AML-193 (cell line): ENCODE measurements around the gene CEP78.
"Not testable (repeated sequence)": the region's sequence is repeated elsewhere in the genome, so short reads cannot be mapped to it uniquely, and the experiment has no call there.

Experiments used
- DNase-seq, 2 experiments: peaks; one replicate each; lab custom pipeline; 2025; lab: John Stamatoyannopoulos, UW

CEP78 gene

DNA sequence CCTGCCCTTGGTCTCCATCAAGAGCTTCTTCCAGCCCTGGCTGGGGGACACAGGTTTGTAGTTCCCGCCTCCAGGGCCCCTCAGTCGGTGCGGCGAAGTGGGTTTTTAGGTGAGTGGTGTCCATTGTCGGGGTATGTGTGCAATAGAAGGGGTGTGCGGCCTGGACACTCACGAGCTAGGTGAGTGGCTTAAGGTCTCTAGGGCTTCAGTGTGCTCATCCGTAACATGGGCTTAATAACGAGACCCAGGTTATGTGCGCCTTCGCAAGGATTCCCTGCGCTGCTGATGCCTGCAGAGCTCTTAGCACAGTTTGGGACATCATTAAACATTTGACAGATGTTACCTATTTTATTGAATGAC, 656 bp downstream of the CEP78 start:
- DNase-seq, result no peak

DNA sequence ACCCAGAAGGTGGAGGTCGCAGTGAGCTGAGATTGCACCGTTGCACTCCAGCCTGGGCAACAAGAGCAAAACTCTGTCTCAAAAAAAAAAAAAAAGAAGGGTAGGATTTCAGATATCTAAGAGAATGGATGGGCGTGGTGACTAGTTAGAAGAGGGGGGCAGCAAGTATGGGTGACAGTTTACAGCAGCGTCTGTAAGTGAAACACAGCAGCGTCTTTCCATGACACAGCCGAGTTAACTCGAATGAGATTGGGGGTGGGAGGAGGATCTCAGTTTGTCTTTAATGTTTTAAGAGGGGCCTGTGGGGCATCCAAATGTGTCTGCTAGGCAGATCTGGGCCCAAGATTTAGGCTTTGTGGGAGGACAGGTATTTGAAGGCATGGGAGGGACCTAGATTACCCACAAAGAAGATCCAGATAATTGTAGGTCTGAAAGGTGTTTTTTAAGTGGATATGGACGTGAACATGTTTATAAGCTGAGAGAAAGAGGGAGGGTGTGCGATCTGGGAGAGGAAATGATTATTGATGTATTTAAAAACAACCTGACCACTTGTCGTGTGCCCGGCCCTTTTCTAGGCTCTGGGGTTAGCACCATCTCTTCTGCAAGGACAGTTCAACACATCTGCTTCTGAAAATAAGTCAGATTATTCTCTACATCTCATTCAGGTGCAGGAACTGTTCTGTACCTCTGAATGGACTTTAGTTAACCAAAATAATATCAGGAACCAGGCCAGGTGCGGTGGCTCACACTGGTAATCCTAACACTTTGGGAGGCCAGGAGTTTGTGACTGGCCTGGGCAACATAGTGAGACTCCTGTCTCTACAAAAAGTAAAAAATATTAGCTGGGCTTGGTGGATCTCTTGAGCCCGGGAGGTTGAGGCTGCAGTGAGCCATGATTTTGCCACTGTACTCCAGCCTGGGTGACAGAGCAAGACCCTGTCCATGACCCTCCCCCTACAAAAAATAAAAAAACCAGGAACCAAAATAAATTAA, 2.5 kb downstream of the CEP78 start:
- no peak for DNase-seq

DNA sequence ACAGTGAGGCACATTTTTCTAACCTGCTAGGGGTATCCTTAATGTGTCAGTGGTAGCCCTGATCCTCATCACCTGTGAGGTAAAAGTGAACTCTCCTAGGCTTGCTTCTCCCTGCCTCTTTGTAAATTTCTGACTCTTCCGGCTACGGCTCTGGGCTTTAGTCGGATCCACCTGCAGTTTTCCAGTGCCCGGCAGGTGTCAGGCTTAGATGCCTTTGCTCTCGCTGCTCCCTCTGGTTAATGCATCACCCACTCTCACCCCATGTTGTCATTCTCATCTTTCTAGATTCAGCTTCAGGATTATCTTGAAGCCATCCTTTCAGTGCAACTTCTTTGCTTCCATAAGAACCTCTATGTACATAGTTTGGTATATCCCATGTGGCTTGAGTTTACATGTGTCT, 3.6 kb downstream of the CEP78 start:
- no peak for DNase-seq

- no peak for DNase-seq
Measured at GRCh38 chr9:78242041-78242440, 6.2 kb downstream of the CEP78 start.

DNA sequence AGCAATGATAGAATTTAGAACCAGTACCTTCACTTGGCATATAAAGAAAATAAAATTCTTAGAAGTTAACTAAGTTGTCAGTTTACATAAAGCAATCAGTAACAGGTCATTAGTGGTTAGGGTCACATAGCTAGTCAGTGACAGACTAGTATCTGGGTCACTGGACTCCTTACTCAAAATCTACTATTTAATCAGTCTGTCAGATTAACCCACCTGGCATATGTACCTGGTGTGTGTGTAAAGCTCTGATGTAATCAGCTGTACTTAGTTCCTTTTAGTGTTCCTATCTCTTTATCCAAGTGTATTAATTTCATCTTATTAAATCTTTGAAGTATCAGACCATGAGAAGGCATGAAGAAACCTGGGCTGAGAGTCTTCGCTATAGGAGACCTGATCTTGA, 7.3 kb downstream of the CEP78 start:
- DNase-seq, result no peak

- DNase-seq, result no peak
Measured at GRCh38 chr9:78245401-78245800, 9.5 kb downstream of the CEP78 start.

DNA sequence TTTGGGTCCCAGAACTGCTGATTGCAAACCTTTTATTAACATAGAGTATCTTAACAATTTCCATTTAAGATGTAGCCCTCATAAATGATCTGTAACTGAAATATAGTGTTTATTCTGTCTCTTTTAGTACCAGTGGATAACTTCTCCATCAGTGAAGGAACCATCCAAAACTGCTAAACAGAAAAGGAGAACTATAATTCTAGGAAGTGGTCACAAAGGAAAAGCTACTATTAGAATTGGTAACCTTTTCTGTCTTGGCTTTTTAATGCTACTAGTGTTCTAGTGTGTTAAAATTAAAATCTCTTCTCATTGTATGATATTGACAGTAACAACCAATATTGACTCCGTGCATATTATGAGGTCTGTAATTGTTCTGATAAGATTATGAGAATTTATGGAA, 12.8 kb downstream of the CEP78 start:
- DNase-seq, result peak; percentile 37 to 44

- DNase-seq, result no peak
Measured at GRCh38 chr9:78249542-78249941, 13.7 kb downstream of the CEP78 start.

DNA sequence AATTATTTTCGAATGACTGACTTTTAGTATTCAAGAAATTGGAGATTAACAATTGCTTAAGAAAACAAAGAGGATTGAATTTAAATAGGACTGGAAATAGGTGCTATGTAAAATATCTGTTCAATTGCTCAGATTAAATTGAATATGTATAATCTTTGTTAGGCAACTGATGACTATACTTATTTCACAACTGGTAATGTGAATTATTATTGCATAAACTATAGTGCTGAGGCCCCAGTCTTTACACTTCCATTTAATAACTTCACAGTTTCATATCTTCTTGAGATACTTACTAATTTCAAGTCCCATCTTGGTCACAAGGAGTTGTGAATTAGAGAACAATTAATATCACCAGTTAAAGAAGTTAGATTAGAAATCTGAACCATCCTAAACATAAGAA, 16.7 kb downstream of the CEP78 start:
- DNase-seq, result peak; percentile 21 to 22

GRCh38 chr9:78253285-78253684, 17.4 kb downstream of the CEP78 start:
- no peak for DNase-seq

DNA sequence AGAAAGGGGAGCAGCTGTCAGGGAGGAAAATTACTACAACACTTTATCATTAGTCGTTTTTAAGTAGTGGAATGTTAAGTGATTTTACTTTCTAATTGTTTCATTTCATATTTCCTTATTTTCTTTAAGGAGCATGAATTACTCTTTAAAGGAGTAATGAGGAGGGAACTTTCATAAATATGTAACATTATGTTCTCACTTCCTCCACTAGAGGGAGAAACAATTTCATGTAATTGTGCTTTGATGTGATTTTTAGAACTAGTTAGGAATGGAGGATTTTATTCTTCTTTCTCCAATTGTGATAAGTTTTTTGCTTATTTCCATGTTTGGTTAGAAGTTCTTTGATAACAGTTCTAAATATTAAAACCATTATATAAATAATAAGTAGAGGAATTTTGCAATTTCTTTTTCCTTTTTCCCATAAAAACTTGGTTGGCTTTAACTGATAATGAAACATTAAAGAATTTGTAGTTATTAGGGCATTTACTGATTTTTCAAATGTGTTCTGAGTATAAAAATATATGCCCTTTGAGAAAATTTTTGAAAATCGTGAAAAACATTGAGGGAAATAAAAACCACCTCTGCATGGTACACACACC, 25.6 kb downstream of the CEP78 start:
- peak; percentile 31 to 36 for DNase-seq

DNA sequence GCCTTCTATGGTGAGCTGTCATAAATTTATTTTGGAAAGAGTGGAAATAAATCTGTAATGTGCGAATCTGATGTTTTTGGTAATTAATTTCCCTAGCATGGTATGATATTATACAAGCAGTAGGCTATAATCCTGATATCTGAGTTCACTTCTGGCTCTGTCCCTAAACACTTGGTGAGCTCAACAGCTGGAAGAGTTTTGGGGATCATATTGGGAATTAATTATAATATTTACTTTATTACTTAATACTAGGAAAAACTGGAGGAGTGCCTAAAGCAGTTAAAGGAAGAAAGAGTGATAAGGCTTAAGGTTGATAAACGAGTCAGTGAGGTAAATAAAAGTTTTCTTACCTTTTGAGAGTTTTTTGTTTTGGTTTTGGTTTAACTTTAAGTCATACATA, 26.8 kb downstream of the CEP78 start:
- DNase-seq, result no peak

DNA sequence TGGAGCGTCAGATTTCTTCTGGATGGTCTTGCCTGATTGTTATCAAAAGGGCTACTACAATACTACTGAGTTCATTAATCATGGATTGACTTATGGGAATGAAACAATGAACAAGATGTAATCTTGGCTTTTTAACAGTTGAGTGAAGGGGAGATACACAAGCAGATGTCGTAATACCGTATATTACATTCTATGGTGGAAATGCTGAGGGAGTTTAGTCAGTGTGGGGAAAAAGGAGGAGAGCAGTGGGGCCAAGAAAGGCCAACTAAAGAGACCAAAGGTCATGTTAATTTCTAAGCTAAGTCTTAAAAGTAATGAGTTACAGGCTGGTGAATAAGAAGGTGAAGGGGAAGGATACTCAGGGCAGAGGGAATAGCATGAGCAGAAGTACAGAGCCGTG, 32.0 kb downstream of the CEP78 start:
- DNase-seq, result no peak

- DNase-seq, result no peak
Measured at GRCh38 chr9:78269784-78270183, 33.9 kb downstream of the CEP78 start.

DNA sequence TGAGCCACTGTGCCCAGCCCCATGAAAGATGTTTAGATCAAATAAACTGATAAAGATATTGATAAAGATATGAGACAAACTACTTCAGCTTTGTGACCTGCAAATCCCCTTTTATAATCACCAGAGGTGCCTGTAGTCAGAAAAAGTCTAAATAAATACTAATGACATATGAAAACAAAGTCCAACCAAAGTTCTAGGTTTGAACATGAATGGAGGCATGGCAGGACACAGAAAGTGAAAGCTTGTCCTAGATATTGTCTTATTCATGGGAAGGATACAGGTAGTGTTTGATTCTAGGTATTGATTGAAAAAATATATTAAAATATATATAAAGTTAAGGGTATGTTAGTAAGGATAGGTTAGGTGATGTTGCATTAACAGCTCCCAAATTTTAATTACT, 36.4 kb downstream of the CEP78 start:
- DNase-seq, result no peak

GRCh38 chr9:78273761-78274160, 37.9 kb downstream of the CEP78 start:
- no peak for DNase-seq

- DNase-seq, result peak; percentile 23 to 37
Measured at GRCh38 chr9:78278177-78278777, 42.4 kb downstream of the CEP78 start.

- DNase-seq, result no peak
Measured at GRCh38 chr9:78278801-78279200, 42.9 kb downstream of the CEP78 start.

GRCh38 chr9:78280982-78281668, 45.2 kb downstream of the CEP78 start:
- no peak for DNase-seq

- DNase-seq, result not testable (repeated sequence)
Measured at GRCh38 chr9:78284181-78284580, 48.3 kb downstream of the CEP78 start.

GRCh38 chr9:78286125-78286524, 50.2 kb downstream of the CEP78 start:
- DNase-seq, result no peak

GRCh38 chr9:78286946-78287388, 51.1 kb downstream of the CEP78 start:
- DNase-seq, result no peak
